ENCODE results near the gene PITX1. TPM values are rescaled to one million over a fixed set of nuclear protein-coding genes. Genes with fewer than 3 reads are reported as not detected.

Gene PITX1
- total RNA-seq, 2 experiments from 2014 or later, result 56.3 to 76.4 TPM

GRCh38 chr5:135076051-135076491 lies 42.0 kb upstream of the PITX1 start:
- Histone ChIP-seq H3K9me3 (ENCODE audit: low read length) (peaks cover 5% of the 10 kb centered on the region), H3K36me3 (ENCODE audit: insufficient read depth, low read length) (peaks cover 11% of the 10 kb centered on the region), H3K79me2 (ENCODE audit: insufficient read depth, low read depth, low read length) (no peaks in the 10 kb centered on the region), H3K4me1 (ENCODE audit: insufficient read depth, low read length, poor library complexity, severe bottlenecking) (peaks cover 4% of the 10 kb centered on the region), H3K27ac (ENCODE audit: low read depth, low read length, poor library complexity, severe bottlenecking) (no peak overlapping the region), H2AFZ (ENCODE audit: low read length) (no peak overlapping the region), H3K9me2 (ENCODE audit: insufficient read depth, low read length) (no peaks in the 10 kb centered on the region), H3K4me2 (ENCODE audit: low read length) (no peak overlapping the region), H4K20me1 (ENCODE audit: insufficient read depth, low read length) (no peaks in the 10 kb centered on the region), H3K4me3 (ENCODE audit: low read depth, low read length, poor library complexity, severe bottlenecking) (no peak overlapping the region)
- ChIA-PET POLR2A (interaction anchor here (0.7 kb wide), 1 partner anchor 77 kb away, joined by 3 read pairs; no protein-coding TSS in a partner anchor), CTCF (ENCODE audit: unreplicated experiment) (no interaction called here)
- BruUV-seq (replicated peaks), result no TSS peak
- no peak for TF ChIP-seq CTCF (conservative IDR thresholded peaks at IDR 0.05; ENCODE audit: low read length)
- no peak for TF ChIP-seq EZH2phosphoT487 (IDR thresholded peaks at IDR 0.05; ENCODE audit: borderline replicate concordance, low read depth, low read length)
- DNase-seq (ENCODE audit: low spot score), result no peak
- intact Hi-C loops (cut with micrococcal nuclease; ENCODE audit: unreplicated experiment), result no loop called here

GRCh38 chr5:135075621-135076020 lies 41.6 kb upstream of the PITX1 start:
- H3K79me2 ChIP-seq (ENCODE audit: insufficient read depth, low read depth, low read length), result no peaks in the 10 kb centered on the region
- no peaks in the 10 kb centered on the region for H4K20me1 ChIP-seq (ENCODE audit: insufficient read depth, low read length)
- H3K9me3 ChIP-seq (ENCODE audit: low read length), result peaks cover under 1% of the 10 kb centered on the region; the same call in 1 of the 2 replicates
- ChIA-PET POLR2A (no interaction called here), CTCF (ENCODE audit: unreplicated experiment) (no interaction called here)
- DNase-seq (ENCODE audit: low spot score), result no peak
- intact Hi-C loops (cut with micrococcal nuclease; ENCODE audit: unreplicated experiment), result no loop called here
- no peak overlapping the region for H2AFZ ChIP-seq (ENCODE audit: low read length)
- H3K4me2 ChIP-seq (ENCODE audit: low read length), result no peak overlapping the region
- no peak overlapping the region for H3K27ac ChIP-seq (ENCODE audit: low read depth, low read length, poor library complexity, severe bottlenecking)
- H3K4me1 ChIP-seq (ENCODE audit: insufficient read depth, low read length, poor library complexity, severe bottlenecking), result peaks cover 4% of the 10 kb centered on the region
- no peak overlapping the region for H3K4me3 ChIP-seq (ENCODE audit: low read depth, low read length, poor library complexity, severe bottlenecking)
- TF ChIP-seq CTCF (conservative IDR thresholded peaks at IDR 0.05; ENCODE audit: low read length) (no peak), EZH2phosphoT487 (IDR thresholded peaks at IDR 0.05; ENCODE audit: borderline replicate concordance, low read depth, low read length) (no peak)
- peaks cover 7% of the 10 kb centered on the region; the same call in 1 of the 2 replicates for H3K36me3 ChIP-seq (ENCODE audit: insufficient read depth, low read length)
- no TSS peak for BruUV-seq (replicated peaks)
- H3K9me2 ChIP-seq (ENCODE audit: insufficient read depth, low read length), result no peaks in the 10 kb centered on the region

- Histone ChIP-seq H3K4me1 (ENCODE audit: insufficient read depth, low read length, poor library complexity, severe bottlenecking) (peaks cover 4% of the 10 kb centered on the region), H4K20me1 (ENCODE audit: insufficient read depth, low read length) (no peaks in the 10 kb centered on the region), H3K27ac (ENCODE audit: low read depth, low read length, poor library complexity, severe bottlenecking) (no peak overlapping the region), H3K36me3 (ENCODE audit: insufficient read depth, low read length) (no peaks in the 10 kb centered on the region), H3K79me2 (ENCODE audit: insufficient read depth, low read depth, low read length) (no peaks in the 10 kb centered on the region), H3K9me2 (ENCODE audit: insufficient read depth, low read length) (no peaks in the 10 kb centered on the region), H3K9me3 (ENCODE audit: low read length) (no peaks in the 10 kb centered on the region), H3K4me2 (ENCODE audit: low read length) (no peak overlapping the region), H3K4me3 (ENCODE audit: low read depth, low read length, poor library complexity, severe bottlenecking) (no peak overlapping the region), H2AFZ (ENCODE audit: low read length) (no peak overlapping the region)
- intact Hi-C loops (cut with micrococcal nuclease; ENCODE audit: unreplicated experiment), result no loop called here
- CTCF ChIA-PET (ENCODE audit: unreplicated experiment), result interaction anchor here (0.6 kb wide), 1 partner anchor 17 kb away, joined by 3 read pairs; no protein-coding TSS in a partner anchor
- no peak for DNase-seq (ENCODE audit: low spot score)
- TF ChIP-seq CTCF (conservative IDR thresholded peaks at IDR 0.05; ENCODE audit: low read length), result no peak
- TF ChIP-seq EZH2phosphoT487 (IDR thresholded peaks at IDR 0.05; ENCODE audit: borderline replicate concordance, low read depth, low read length), result no peak
- POLR2A ChIA-PET, result interaction anchor here (1.3 kb wide), 1 partner anchor 11 kb away, joined by 4 read pairs; no protein-coding TSS in a partner anchor
- BruUV-seq (replicated peaks), result no TSS peak
Observed at GRCh38 chr5:135073761-135074345, 39.8 kb upstream of the PITX1 start.
